ENCODE data around the gene NOS2.
"Not testable (repeated sequence)": the region's sequence is repeated elsewhere in the genome, so short reads cannot be mapped to it uniquely, and the experiment has no call there.

The NOS2 gene

GRCh38 chr17:27800522-27800921, at the start of gene NOS2:
Gene NOS2 (minus strand): TSS chr17:27800529. CDS start chr17:27798809, 1,720 bp downstream.
- DNase-seq = no peak

GRCh38 chr17:27849474-27850185, 49.3 kb upstream of the NOS2 start:
- DNase-seq = no peak

- peak; percentile 9 for DNase-seq
These were observed 48.6 kb upstream of the NOS2 start for GRCh38 chr17:27848931-27849330.

- not testable (repeated sequence) for DNase-seq
These were observed 46.5 kb upstream of the NOS2 start for GRCh38 chr17:27846808-27847307.

- DNase-seq = peak; percentile 13
These were observed 45.8 kb upstream of the NOS2 start for GRCh38 chr17:27846042-27846655.

- no peak for DNase-seq
These were observed 45.1 kb upstream of the NOS2 start for GRCh38 chr17:27845264-27846041.

GRCh38 chr17:27840688-27841087, 40.4 kb upstream of the NOS2 start:
- no peak for DNase-seq

- DNase-seq = not testable (repeated sequence)
These were observed 40.0 kb upstream of the NOS2 start for GRCh38 chr17:27840406-27840678.

GRCh38 chr17:27839571-27840405, 39.5 kb upstream of the NOS2 start:
- DNase-seq = not testable (repeated sequence)

- DNase-seq = not testable (repeated sequence)
These were observed 38.3 kb upstream of the NOS2 start for GRCh38 chr17:27838607-27839006.

GRCh38 chr17:27837769-27838168, 37.4 kb upstream of the NOS2 start:
- not testable (repeated sequence) for DNase-seq

- no peak for DNase-seq
These were observed 36.3 kb upstream of the NOS2 start for GRCh38 chr17:27836651-27837050.

- DNase-seq = no peak
These were observed 34.2 kb upstream of the NOS2 start for GRCh38 chr17:27834571-27834970.

- no peak for DNase-seq
These were observed 32.5 kb upstream of the NOS2 start for GRCh38 chr17:27832831-27833230.

- DNase-seq = not testable (repeated sequence)
These were observed 29.6 kb upstream of the NOS2 start for GRCh38 chr17:27829888-27830287.

- not testable (repeated sequence) for DNase-seq
These were observed 28.9 kb upstream of the NOS2 start for GRCh38 chr17:27829143-27829711.

- DNase-seq = no peak
These were observed 25.1 kb upstream of the NOS2 start for GRCh38 chr17:27825459-27825858.

GRCh38 chr17:27824745-27825144, 24.4 kb upstream of the NOS2 start:
- no peak for DNase-seq

GRCh38 chr17:27824176-27824715, 23.9 kb upstream of the NOS2 start:
- no peak for DNase-seq

- DNase-seq = not testable (repeated sequence)
These were observed 21.8 kb upstream of the NOS2 start for GRCh38 chr17:27822108-27822507.

GRCh38 chr17:27821318-27821717, 21.0 kb upstream of the NOS2 start:
- no peak for DNase-seq

- no peak for DNase-seq
These were observed 18.8 kb upstream of the NOS2 start for GRCh38 chr17:27819145-27819544.
